ENCODE measurements around the gene MELTF. TPM values are rescaled to one million over a fixed set of nuclear protein-coding genes. Genes with fewer than 3 reads are reported as not detected.

MELTF gene
- total RNA-seq, 2 donors from 2014 or later = 3.1 to 6.7 TPM

GRCh38 chr3:197000211-197000610, 29.4 kb downstream of the MELTF start:
- DNase-seq (ENCODE audit: low spot score) = no peak
- H3K27ac ChIP-seq = no peak overlapping the region
- H3K36me3 ChIP-seq = no peaks in the 10 kb centered on the region
- H3K9me3 ChIP-seq = no peaks in the 10 kb centered on the region
- H3K4me3 ChIP-seq = no peak overlapping the region
- no peaks in the 10 kb centered on the region for H3K27me3 ChIP-seq
- TF ChIP-seq, protein P1, sequence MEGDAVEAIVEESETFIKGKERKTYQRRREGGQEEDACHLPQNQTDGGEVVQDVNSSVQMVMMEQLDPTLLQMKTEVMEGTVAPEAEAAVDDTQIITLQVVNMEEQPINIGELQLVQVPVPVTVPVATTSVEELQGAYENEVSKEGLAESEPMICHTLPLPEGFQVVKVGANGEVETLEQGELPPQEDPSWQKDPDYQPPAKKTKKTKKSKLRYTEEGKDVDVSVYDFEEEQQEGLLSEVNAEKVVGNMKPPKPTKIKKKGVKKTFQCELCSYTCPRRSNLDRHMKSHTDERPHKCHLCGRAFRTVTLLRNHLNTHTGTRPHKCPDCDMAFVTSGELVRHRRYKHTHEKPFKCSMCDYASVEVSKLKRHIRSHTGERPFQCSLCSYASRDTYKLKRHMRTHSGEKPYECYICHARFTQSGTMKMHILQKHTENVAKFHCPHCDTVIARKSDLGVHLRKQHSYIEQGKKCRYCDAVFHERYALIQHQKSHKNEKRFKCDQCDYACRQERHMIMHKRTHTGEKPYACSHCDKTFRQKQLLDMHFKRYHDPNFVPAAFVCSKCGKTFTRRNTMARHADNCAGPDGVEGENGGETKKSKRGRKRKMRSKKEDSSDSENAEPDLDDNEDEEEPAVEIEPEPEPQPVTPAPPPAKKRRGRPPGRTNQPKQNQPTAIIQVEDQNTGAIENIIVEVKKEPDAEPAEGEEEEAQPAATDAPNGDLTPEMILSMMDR (IDR thresholded peaks at IDR 0.05) = no peak
- H3K4me1 ChIP-seq = peaks cover 0 to 18% of the 10 kb centered on the region in 2 donors

DNA sequence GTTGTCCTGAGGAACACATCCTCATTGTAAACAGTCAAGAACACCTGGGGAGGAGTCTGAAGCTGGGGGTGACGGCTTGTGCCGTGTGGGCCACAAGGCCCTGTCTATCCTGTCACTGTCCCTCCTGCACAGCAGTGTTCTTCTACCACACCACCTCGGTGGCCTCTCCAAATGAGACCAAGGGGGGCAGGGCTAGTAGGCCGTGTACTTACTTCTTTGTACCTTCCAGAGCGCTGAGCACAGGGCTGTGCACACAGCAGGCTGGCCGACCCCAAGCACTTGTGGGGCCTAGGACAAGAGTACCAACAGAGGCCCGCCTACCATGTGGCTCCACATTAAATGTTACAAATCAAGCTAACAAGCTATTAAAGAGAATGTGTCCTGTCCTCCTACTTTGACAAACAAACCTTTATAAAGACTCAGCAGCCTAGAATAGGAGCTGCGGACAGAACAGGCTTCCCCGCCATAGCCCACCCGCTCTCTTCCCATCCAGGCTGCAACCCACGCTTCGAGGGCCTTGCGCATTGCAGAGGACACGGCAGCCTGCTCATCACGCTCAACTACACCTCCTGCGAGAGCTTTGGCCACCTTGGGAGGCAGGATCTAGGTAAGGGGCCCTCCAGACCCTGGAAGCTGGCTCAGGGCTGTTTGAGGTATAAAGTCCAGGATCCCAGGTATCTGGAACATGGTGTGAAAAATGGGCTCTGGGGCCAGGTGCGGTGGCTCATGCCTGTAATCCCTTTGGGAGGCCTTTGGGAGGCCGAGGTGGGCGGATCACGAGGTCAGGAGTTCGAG, 30.5 kb downstream of the MELTF start:
- H3K4me1 ChIP-seq = peaks cover 0 to 18% of the 10 kb centered on the region in 2 donors
- DNase-seq (ENCODE audit: low spot score) = no peak
- TF ChIP-seq, protein P1 (IDR thresholded peaks at IDR 0.05) = no peak
- no peaks in the 10 kb centered on the region for H3K9me3 ChIP-seq
- H3K27me3 ChIP-seq = no peaks in the 10 kb centered on the region
- H3K36me3 ChIP-seq = no peaks in the 10 kb centered on the region
- no peak overlapping the region for H3K27ac ChIP-seq
- H3K4me3 ChIP-seq = no peak overlapping the region

DNA sequence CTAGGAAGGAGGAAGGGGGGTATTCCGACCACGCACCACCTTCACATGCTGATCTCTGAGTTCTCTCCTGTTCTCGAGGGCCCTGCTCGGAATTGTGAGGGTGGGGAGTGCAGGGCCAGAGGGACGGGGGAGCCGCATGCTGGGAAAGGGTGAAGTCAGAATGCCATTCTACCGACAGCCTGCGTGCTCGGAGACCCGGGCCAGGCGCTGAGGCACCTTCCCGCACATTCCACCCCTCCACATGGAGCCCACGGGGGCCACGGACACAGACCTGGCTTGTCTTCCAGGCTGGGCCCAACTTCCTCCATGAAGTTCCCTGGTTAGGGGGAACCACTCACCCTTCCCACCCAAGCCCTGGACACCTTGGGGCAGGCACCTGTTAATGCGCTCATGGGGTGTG, 32.3 kb downstream of the MELTF start:
- Histone ChIP-seq H3K27ac (no peak overlapping the region), H3K27me3 (no peaks in the 10 kb centered on the region), H3K9me3 (no peaks in the 10 kb centered on the region), H3K4me1 (peaks cover 0 to 7% of the 10 kb centered on the region in 2 donors), H3K36me3 (no peaks in the 10 kb centered on the region), H3K4me3 (no peak overlapping the region)
- TF ChIP-seq, protein P1 (IDR thresholded peaks at IDR 0.05) = no peak
- DNase-seq (ENCODE audit: low spot score) = no peak

DNA sequence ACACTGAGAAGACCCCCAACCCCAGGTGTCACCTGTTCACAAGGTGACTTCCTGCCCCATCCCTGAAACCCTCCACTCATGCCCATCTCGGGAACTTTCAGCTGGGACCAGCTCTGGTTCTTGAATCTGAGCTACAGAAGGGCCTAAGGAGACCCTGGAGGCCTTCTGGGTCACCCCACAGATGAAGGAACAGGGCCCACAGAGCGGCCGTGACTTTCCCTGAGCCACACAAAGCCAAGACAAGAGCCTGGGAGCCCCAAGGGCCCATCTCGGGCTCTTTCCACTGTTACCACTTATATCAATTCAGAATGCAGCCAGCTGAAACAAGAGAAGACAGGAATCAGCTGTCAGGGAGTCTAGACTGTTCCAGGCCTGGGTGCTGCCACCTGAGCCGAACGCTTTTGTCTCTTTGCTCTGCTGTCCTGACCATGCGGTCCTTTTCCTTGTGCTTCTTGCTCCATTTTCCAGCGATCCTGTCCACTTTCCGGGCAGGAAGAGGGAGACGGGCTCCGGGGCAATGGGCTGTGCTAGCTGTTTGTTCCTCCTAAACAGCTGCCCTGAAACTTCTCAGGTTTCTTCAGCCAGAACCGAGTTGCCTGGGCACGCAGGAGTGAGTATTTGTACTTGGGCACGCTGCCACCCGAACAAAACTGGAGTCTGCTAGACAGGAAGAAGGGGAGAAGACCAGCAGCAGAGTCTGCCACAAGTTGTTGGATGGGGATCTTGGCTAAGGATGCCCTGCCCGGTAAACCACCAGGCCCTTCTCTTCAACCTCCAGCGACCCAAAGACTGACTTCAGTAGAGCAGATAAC, 33.0 kb downstream of the MELTF start:
- no peaks in the 10 kb centered on the region for H3K27me3 ChIP-seq
- peaks cover 0 to under 1% of the 10 kb centered on the region in 2 donors for H3K4me1 ChIP-seq
- DNase-seq (ENCODE audit: low spot score) = no peak
- no peaks in the 10 kb centered on the region for H3K36me3 ChIP-seq
- H3K9me3 ChIP-seq = no peaks in the 10 kb centered on the region
- H3K27ac ChIP-seq = no peak overlapping the region
- no peak overlapping the region for H3K4me3 ChIP-seq
- TF ChIP-seq, protein P1 (IDR thresholded peaks at IDR 0.05) = no peak

DNA sequence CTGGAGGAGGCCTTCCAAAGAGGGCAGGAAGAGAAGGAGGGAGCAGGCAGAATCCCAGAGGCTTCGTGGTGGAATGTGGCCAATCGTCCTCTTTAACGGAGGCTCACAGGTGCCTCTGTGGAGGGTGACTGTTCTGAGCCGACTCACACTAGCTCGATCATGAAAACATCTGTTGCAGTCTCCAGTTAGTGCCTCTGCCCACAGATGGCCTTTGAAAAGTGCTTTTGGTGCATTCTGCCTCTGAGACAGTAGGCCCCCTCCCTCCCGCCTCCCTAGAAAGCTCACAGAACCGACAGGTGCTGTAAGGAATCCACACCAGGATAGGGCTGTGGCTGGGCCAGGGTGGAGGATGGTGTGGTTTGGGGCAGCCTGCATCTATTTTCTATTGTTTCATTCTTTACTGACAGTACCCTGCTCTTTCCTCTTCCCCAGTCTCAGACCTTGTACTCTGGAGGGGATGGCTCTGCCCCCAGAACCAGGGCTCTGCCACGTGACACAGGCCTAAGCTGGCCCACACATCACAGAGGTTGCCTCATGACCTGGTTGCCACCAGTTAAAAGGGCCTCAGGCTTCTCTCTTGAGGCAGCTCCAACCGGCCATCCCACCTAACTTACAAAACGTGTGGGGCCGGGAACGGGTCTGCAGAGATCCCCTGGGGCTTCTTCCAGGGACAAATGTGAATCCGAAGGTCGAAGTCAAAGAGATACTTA, 33.8 kb downstream of the MELTF start:
- Histone ChIP-seq H3K4me3 (no peak overlapping the region), H3K36me3 (no peaks in the 10 kb centered on the region), H3K4me1 (no peaks in the 10 kb centered on the region), H3K9me3 (no peaks in the 10 kb centered on the region), H3K27ac (no peak overlapping the region), H3K27me3 (no peaks in the 10 kb centered on the region)
- DNase-seq (ENCODE audit: low spot score) = no peak
- TF ChIP-seq, protein P1 (IDR thresholded peaks at IDR 0.05) = no peak
